Stimulated activated CD4-positive, alpha-beta T cell treated with anti-CD3 and anti-CD28 coated beads, Interleukin-15, amount 100 ng/mL, for 24 hours (primary cell): ENCODE data around the gene SPTSSA.
"Not testable (repeated sequence)": the region's sequence is repeated elsewhere in the genome, so short reads cannot be mapped to it uniquely, and the experiment has no call there.

Experiments
- DNase-seq: peaks from one replicate; pipeline ENCODE4 v3.0.0-alpha.2; 2020

Gene SPTSSA

GRCh38 chr14:34426313-34427295, 35.4 kb downstream of the SPTSSA start:
- no peak for DNase-seq

GRCh38 chr14:34425095-34425851, 36.8 kb downstream of the SPTSSA start:
- DNase-seq = no peak

- DNase-seq = no peak
These were observed 37.6 kb downstream of the SPTSSA start for GRCh38 chr14:34424488-34424887.

- DNase-seq = no peak
These were observed 38.6 kb downstream of the SPTSSA start for GRCh38 chr14:34423445-34423844.

- DNase-seq = no peak
These were observed 41.4 kb downstream of the SPTSSA start for GRCh38 chr14:34420547-34421150.

GRCh38 chr14:34409721-34410120, 52.3 kb downstream of the SPTSSA start:
- DNase-seq = no peak

GRCh38 chr14:34407951-34408350, 54.1 kb downstream of the SPTSSA start:
- DNase-seq = no peak

GRCh38 chr14:34404416-34404815, 57.6 kb downstream of the SPTSSA start:
- DNase-seq = no peak

- DNase-seq = no peak
These were observed 58.4 kb downstream of the SPTSSA start for GRCh38 chr14:34403646-34404045.

GRCh38 chr14:34398024-34398423, 64.0 kb downstream of the SPTSSA start:
- no peak for DNase-seq

- no peak for DNase-seq
These were observed 74.0 kb downstream of the SPTSSA start for GRCh38 chr14:34387974-34388516.

- DNase-seq = no peak
These were observed 75.1 kb downstream of the SPTSSA start for GRCh38 chr14:34386865-34387485.

GRCh38 chr14:34385881-34386280, 76.2 kb downstream of the SPTSSA start:
- DNase-seq = not testable (repeated sequence)

- DNase-seq = no peak
These were observed 78.2 kb downstream of the SPTSSA start for GRCh38 chr14:34383839-34384238.
